Smooth muscle cell (in vitro differentiated cells): ENCODE measurements around the gene NRM. TPM values are rescaled to one million over a fixed set of nuclear protein-coding genes. Genes with fewer than 3 reads are reported as not detected.
"Not testable (repeated sequence)": the region's sequence is repeated elsewhere in the genome, so short reads cannot be mapped to it uniquely, and the experiment has no call there.

Experiments used
- DNase-seq: peaks from one replicate; lab custom pipeline; 2025; ENCODE audit not compliant: unreplicated experiment; lab: John Stamatoyannopoulos, UW
- H2AFZ ChIP-seq: fragments of 200-600 bp; sonication (generic); 2 replicates; pipeline ENCODE4 v1.6.0; 2016; ENCODE audit warnings: antibody characterized with exemption, low read depth, mild to moderate bottlenecking
- H3F3A ChIP-seq: fragments of 200-600 bp; sonication (generic); 2 replicates; pipeline ENCODE4 v1.6.0; 2017; ENCODE audit warnings: antibody characterized with exemption, low read depth
- H3K27ac ChIP-seq: fragments of 200-600 bp; sonication (generic); 2 replicates; pipeline ENCODE4 v1.5.1; 2016; ENCODE audit warnings: low read depth, mild to moderate bottlenecking
- H3K27me3 ChIP-seq: fragments of 200-600 bp; sonication (generic); 2 replicates; pipeline ENCODE4 v1.6.1; 2016; ENCODE audit warnings: low read depth, mild to moderate bottlenecking
- H3K36me3 ChIP-seq: fragments of 200-600 bp; sonication (generic); 2 replicates; pipeline ENCODE4 v1.5.1; 2016; ENCODE audit warnings: low read depth
- H3K4me1 ChIP-seq: fragments of 200-600 bp; sonication (generic); 2 replicates; pipeline ENCODE4 v1.5.1; 2016; ENCODE audit warnings: low read depth
- H3K4me2 ChIP-seq: fragments of 200-600 bp; sonication (generic); 2 replicates; pipeline ENCODE4 v1.6.0; 2016; ENCODE audit warnings: mild to moderate bottlenecking
- H3K4me3 ChIP-seq: fragments of 200-600 bp; sonication (generic); 2 replicates; pipeline ENCODE4 v1.5.1; 2016; ENCODE audit warnings: mild to moderate bottlenecking
- H3K79me2 ChIP-seq: fragments of 200-600 bp; sonication (generic); 2 replicates; pipeline ENCODE4 v1.6.0; 2016; ENCODE audit warnings: low read depth, mild to moderate bottlenecking
- H3K9ac ChIP-seq: fragments of 200-600 bp; sonication (generic); 2 replicates; pipeline ENCODE4 v1.6.0; 2016; ENCODE audit warnings: low read depth
- H3K9me3 ChIP-seq: fragments of 200-600 bp; sonication (generic); replicated peaks from 2 replicates; pipeline ENCODE4 v1.5.1; 2016; ENCODE audit warnings: low read depth
- H4K20me1 ChIP-seq: fragments of 200-600 bp; sonication (generic); 2 replicates; pipeline ENCODE4 v1.6.0; 2016; ENCODE audit warnings: low read depth
- WGBS: methylation state at CpG from one replicate; pipeline ENCODE4 v1.1.7; 2016; ENCODE audit warnings: low lambda C conversion rate; 5-methylcytosine and 5-hydroxymethylcytosine counted together
- polyA plus RNA-seq: library from polyadenylated mRNA; unstranded; fragments of >200 nt; fragmentation: Nextera tagmentation; extraction: Ambion mirVana; gene quantifications from 2 replicates; pipeline ENCODE4 v1.2.1, GENCODE V29; 2016
- total RNA-seq: library from RNA; depleted of rRNA; stranded (reverse); fragments of >200 nt; gene quantifications from 2 replicates; pipeline ENCODE4 v1.2.3, GENCODE V29; 2014
- TF ChIP-seq, protein P1 (sequence below): fragments of 200-600 bp; sonication (generic); IDR thresholded peaks from 2 replicates; pipeline ENCODE4 v1.5.1; 2017; ENCODE audit warnings: borderline replicate concordance, mild to moderate bottlenecking, antibody characterized with exemption; ENCODE audit not compliant: insufficient read depth, poor library complexity, severe bottlenecking

The NRM gene
- total and polyA plus RNA-seq, 2 experiments from 2014 or later = 25.8 to 28.5 TPM

DNA sequence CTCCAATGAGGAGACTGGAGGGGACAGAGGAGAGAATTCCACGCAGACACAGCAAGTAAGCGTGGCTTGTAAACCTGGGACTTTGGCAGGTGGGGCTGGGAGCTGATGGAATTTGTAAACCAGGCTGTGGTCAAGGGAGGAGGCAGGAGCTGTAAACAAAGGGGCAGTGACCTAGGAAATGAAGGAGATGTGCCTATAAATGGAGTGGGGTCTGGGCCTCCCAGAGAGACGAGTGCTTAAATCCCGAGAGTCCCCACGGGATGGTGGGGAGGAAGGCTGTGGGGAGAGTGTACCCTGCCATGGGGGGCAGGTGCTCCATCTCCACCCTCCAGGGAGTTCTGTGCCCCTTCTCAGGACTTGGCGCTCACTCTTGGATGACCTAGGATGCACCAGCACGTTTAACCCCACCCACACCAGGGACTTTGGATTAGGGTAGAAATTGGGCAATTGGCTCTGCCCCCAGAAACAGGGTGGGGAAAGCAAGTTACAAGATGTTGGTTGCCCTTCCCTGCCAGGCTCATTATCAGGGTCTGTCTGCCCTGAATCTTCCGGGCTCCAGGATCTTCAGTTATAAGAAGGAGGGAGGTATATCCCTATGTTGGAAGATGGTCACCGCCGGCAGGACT is 14.0 kb downstream of the NRM start:
- Histone ChIP-seq H3K4me3 (no peak overlapping the region), H3K79me2 (peaks cover 47% of the 10 kb centered on the region), H2AFZ (no peak overlapping the region), H3K36me3 (no peaks in the 10 kb centered on the region), H3F3A (peaks cover 12% of the 10 kb centered on the region), H3K4me2 (no peak overlapping the region), H3K9me3 (no peaks in the 10 kb centered on the region), H3K27ac (no peak overlapping the region), H3K27me3 (no peaks in the 10 kb centered on the region), H4K20me1 (peaks cover 61% of the 10 kb centered on the region), H3K9ac (no peak overlapping the region), H3K4me1 (peaks cover 24% of the 10 kb centered on the region)
- TF ChIP-seq, protein P1, sequence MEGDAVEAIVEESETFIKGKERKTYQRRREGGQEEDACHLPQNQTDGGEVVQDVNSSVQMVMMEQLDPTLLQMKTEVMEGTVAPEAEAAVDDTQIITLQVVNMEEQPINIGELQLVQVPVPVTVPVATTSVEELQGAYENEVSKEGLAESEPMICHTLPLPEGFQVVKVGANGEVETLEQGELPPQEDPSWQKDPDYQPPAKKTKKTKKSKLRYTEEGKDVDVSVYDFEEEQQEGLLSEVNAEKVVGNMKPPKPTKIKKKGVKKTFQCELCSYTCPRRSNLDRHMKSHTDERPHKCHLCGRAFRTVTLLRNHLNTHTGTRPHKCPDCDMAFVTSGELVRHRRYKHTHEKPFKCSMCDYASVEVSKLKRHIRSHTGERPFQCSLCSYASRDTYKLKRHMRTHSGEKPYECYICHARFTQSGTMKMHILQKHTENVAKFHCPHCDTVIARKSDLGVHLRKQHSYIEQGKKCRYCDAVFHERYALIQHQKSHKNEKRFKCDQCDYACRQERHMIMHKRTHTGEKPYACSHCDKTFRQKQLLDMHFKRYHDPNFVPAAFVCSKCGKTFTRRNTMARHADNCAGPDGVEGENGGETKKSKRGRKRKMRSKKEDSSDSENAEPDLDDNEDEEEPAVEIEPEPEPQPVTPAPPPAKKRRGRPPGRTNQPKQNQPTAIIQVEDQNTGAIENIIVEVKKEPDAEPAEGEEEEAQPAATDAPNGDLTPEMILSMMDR = no peak
- no peak for DNase-seq
- WGBS = 98% methylated on average over 10 of the region's 10 CpGs

DNA sequence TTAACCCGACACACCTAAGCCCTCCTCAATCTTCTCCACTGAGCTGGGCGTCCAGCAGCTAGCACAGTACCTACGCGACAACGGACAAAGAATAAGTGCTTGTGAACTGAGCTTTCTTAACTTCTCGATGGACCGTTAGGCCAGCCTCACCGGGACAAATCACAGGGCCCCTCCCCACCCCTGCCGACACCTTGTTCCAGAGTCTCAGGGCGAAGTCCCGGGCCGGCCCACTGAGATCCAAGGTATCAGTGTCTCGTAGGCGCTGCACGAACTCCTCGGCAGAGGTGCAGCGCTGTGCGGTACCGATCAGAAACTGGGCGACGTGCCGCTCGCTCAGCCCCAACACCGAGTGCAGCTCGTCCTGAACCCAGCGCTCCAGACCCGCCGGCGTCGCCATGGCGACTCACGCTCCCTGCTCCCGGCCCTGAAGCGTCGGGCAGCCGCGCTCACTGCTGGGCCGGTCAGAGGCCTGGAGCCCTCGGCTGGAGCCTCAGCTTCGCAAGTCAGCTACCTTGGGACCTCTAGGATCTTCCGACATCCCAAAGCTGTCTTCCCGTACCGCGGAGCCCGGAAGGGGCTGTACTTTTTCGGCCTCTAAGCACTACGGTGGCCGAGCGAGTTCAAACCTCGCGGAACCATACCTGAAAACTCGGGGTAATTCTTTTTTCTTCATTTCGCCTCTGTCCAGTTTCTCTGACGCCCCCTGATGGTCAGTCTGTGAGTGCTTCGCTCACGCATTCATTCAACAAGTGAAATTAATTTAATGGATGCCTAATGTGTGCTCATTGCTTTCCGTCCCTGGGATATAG is 18.1 kb downstream of the NRM start, which contains the start of gene DHX16:
TSS of gene DHX16 (minus strand) at position 562 of the 809 bp plus-strand sequence. CDS start at position 397, 165 bp downstream.
- Histone ChIP-seq H3K79me2 (peaks cover 18% of the 10 kb centered on the region), H3K36me3 (no peaks in the 10 kb centered on the region), H3K4me1 (peaks cover 6% of the 10 kb centered on the region), H3K27me3 (no peaks in the 10 kb centered on the region), H3K4me3 (peak within 1 kb of the TSS; percentile 92), H2AFZ (peak within 1 kb of the TSS; percentile 87), H3K9ac (peak within 1 kb of the TSS; percentile 85), H3K4me2 (peak within 1 kb of the TSS; percentile 95), H3K9me3 (no peaks in the 10 kb centered on the region), H4K20me1 (peaks cover 22% of the 10 kb centered on the region), H3K27ac (peak within 1 kb of the TSS; percentile 43), H3F3A (peaks cover 8% of the 10 kb centered on the region)
- 2% methylated on average over 57 of the region's 57 CpGs for WGBS
- TF ChIP-seq, protein P1 = peak; percentile 78
- peak; percentile 63 for DNase-seq

DNA sequence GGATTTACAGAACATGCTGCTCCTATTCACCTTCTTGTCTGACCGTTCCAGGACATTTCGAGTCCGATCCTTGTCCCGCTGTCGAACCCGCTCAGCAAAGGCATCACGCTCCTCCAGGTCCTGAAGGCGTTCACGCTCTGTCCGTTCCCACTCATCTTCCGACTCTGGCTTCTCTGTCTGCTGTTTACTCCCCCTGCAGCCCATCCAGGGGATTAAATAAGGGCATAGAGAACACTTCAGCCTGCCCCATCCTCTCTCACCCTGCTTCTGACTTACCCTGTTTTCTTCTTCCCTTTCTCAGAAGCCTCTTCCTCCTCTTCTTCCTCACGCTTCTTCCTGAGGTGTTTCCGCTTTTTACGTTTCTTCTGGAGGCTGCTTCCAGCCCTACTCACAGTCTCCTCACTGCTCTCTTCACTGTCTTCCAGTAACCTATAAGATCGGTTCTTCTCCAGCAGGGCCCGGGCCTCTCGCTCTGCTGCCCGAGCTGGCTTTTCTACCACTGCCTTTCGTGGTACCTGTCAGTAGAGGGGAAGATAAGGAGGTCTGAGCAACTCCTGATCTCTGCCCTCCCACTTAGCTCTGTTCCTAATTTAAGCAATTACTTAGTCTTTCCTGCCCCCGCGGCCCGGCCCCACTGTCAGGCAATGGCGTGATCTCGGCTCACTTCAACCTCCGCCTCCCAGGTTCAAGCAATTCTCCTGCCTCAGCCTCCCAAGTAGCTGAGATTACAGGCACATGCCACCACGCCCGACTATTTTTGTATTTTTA is 19.8 kb downstream of the NRM start:
- no peak overlapping the region for H3K27ac ChIP-seq
- H4K20me1 ChIP-seq = peaks cover 7% of the 10 kb centered on the region
- no peak for DNase-seq
- TF ChIP-seq, protein P1 = no peak
- WGBS = 94% methylated on average over 27 of the region's 27 CpGs
- peak overlapping the region; percentile 95 for H3K4me2 ChIP-seq
- peaks cover 6% of the 10 kb centered on the region for H3K4me1 ChIP-seq
- H2AFZ ChIP-seq = no peak overlapping the region
- H3K9me3 ChIP-seq = no peaks in the 10 kb centered on the region
- H3K36me3 ChIP-seq = no peaks in the 10 kb centered on the region
- H3K4me3 ChIP-seq = no peak overlapping the region
- H3K9ac ChIP-seq = no peak overlapping the region
- no peaks in the 10 kb centered on the region for H3F3A ChIP-seq
- no peaks in the 10 kb centered on the region for H3K27me3 ChIP-seq
- peaks cover 18% of the 10 kb centered on the region for H3K79me2 ChIP-seq

DNA sequence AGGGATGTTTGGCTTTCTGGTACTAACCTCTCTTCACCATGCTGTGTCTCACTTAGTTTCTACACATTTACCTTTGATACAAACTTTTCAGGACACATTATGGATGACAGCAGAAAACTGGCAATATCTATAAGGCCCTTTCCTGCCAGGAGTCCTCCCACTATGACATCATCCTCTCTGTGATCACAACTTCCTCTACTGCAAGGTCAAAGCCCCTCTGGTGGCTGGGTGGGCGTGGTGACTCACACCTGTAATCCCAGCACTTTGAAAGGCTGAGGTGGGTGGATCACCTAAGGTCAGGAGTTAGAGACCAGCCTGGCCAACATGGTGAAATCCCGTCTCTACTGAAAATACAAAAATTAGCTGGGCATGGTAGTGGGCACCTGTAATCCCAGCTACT is 24.5 kb downstream of the NRM start:
- DNase-seq, H3K4me3 ChIP-seq, H3K79me2 ChIP-seq, H3K4me2 ChIP-seq, H3K27ac ChIP-seq, H3K27me3 ChIP-seq, H3K9ac ChIP-seq, H3K36me3 ChIP-seq, H3K9me3 ChIP-seq, H3F3A ChIP-seq, H4K20me1 ChIP-seq, H3K4me1 ChIP-seq, H2AFZ ChIP-seq: not testable (repeated sequence)
- 73% methylated on average over 2 of the region's 2 CpGs for WGBS
